ENCODE data around the gene GALNT9. TPM values are rescaled to one million over a fixed set of nuclear protein-coding genes. Genes with fewer than 3 reads are reported as not detected.
"Not testable (repeated sequence)": the region's sequence is repeated elsewhere in the genome, so short reads cannot be mapped to it uniquely, and the experiment has no call there.

Gene GALNT9
- total and polyA plus RNA-seq, 3 experiments from 2014 or later = 0.18 TPM; not detected in 2

GRCh38 chr12:132360906-132361777, 31.8 kb upstream of the GALNT9 start:
- Mint-ChIP-seq H3K4me3 (no peak overlapping the region), H3K36me3 (no peaks in the 10 kb centered on the region), H3K9me3 (no peaks in the 10 kb centered on the region), H3K27me3 (no peaks in the 10 kb centered on the region), H3K27ac (no peak overlapping the region), H3K4me1 (no peaks in the 10 kb centered on the region)
- peak in 1 of 5 donors; percentile 44 for DNase-seq
- no peaks in the 10 kb centered on the region for H3K27me3 ChIP-seq (ENCODE audit: insufficient read depth, low read length, poor library complexity, severe bottlenecking)
- H3K4me1 ChIP-seq (ENCODE audit: insufficient read depth, low read length) = no peaks in the 10 kb centered on the region
- no peaks in the 10 kb centered on the region for H3K9me3 ChIP-seq (ENCODE audit: low read length)
- no peak overlapping the region for H3K4me3 ChIP-seq (ENCODE audit: low read length)
- H3K36me3 ChIP-seq (ENCODE audit: insufficient read depth, low read length) = no peaks in the 10 kb centered on the region
- CTCF ChIA-PET = no interaction called here
- no peak overlapping the region for H3K27ac ChIP-seq (ENCODE audit: low read depth, low read length)
- POLR2A ChIA-PET = no interaction called here

- Histone ChIP-seq H3K4me1 (ENCODE audit: insufficient read depth, low read length) (no peaks in the 10 kb centered on the region), H3K9me3 (ENCODE audit: low read length) (no peaks in the 10 kb centered on the region), H3K27me3 (ENCODE audit: insufficient read depth, low read length, poor library complexity, severe bottlenecking) (no peaks in the 10 kb centered on the region), H3K27ac (ENCODE audit: low read depth, low read length) (no peak overlapping the region), H3K36me3 (ENCODE audit: insufficient read depth, low read length) (no peaks in the 10 kb centered on the region), H3K4me3 (ENCODE audit: low read length) (no peak overlapping the region)
- ChIA-PET CTCF (no interaction called here), POLR2A (no interaction called here)
- H3K36me3 Mint-ChIP-seq = no peaks in the 10 kb centered on the region
- DNase-seq = peak in 1 of 5 donors; percentile 26
- H3K4me1 Mint-ChIP-seq = no peaks in the 10 kb centered on the region
- no peaks in the 10 kb centered on the region for H3K27me3 Mint-ChIP-seq
- H3K9me3 Mint-ChIP-seq = no peaks in the 10 kb centered on the region
- H3K27ac Mint-ChIP-seq = no peak overlapping the region
- no peak overlapping the region for H3K4me3 Mint-ChIP-seq
Measured at GRCh38 chr12:132360410-132360809, 31.0 kb upstream of the GALNT9 start.

- ChIA-PET POLR2A (no interaction called here), CTCF (no interaction called here)
- Mint-ChIP-seq H3K9me3 (no peaks in the 10 kb centered on the region), H3K4me3 (no peak overlapping the region), H3K36me3 (no peaks in the 10 kb centered on the region), H3K4me1 (no peaks in the 10 kb centered on the region), H3K27ac (no peak overlapping the region), H3K27me3 (no peaks in the 10 kb centered on the region)
- no peaks in the 10 kb centered on the region for H3K9me3 ChIP-seq (ENCODE audit: low read length)
- no peaks in the 10 kb centered on the region for H3K4me1 ChIP-seq (ENCODE audit: insufficient read depth, low read length)
- no peak overlapping the region for H3K4me3 ChIP-seq (ENCODE audit: low read length)
- no peaks in the 10 kb centered on the region for H3K36me3 ChIP-seq (ENCODE audit: insufficient read depth, low read length)
- DNase-seq = peak in 1 of 5 donors; percentile 19
- no peak overlapping the region for H3K27ac ChIP-seq (ENCODE audit: low read depth, low read length)
- H3K27me3 ChIP-seq (ENCODE audit: insufficient read depth, low read length, poor library complexity, severe bottlenecking) = no peaks in the 10 kb centered on the region
Measured at GRCh38 chr12:132359971-132360370, 30.6 kb upstream of the GALNT9 start.

GRCh38 chr12:132359551-132359950, 30.2 kb upstream of the GALNT9 start:
- H3K27ac ChIP-seq (ENCODE audit: low read depth, low read length) = no peak overlapping the region
- Mint-ChIP-seq H3K27me3 (no peaks in the 10 kb centered on the region), H3K9me3 (no peaks in the 10 kb centered on the region), H3K27ac (no peak overlapping the region), H3K4me3 (no peak overlapping the region), H3K4me1 (no peaks in the 10 kb centered on the region), H3K36me3 (no peaks in the 10 kb centered on the region)
- DNase-seq = peak in 1 of 5 donors; percentile 26
- H3K4me3 ChIP-seq (ENCODE audit: low read length) = no peak overlapping the region
- no peaks in the 10 kb centered on the region for H3K4me1 ChIP-seq (ENCODE audit: insufficient read depth, low read length)
- H3K36me3 ChIP-seq (ENCODE audit: insufficient read depth, low read length) = no peaks in the 10 kb centered on the region
- POLR2A ChIA-PET = no interaction called here
- H3K9me3 ChIP-seq (ENCODE audit: low read length) = no peaks in the 10 kb centered on the region
- no peaks in the 10 kb centered on the region for H3K27me3 ChIP-seq (ENCODE audit: insufficient read depth, low read length, poor library complexity, severe bottlenecking)
- CTCF ChIA-PET = no interaction called here

- H3K36me3 Mint-ChIP-seq; H3K36me3 ChIP-seq (ENCODE audit: insufficient read depth, low read length); H3K27ac ChIP-seq (ENCODE audit: low read depth, low read length); H3K9me3 Mint-ChIP-seq; H3K27me3 Mint-ChIP-seq; H3K9me3 ChIP-seq (ENCODE audit: low read length); POLR2A ChIA-PET; H3K27me3 ChIP-seq (ENCODE audit: insufficient read depth, low read length, poor library complexity, severe bottlenecking); H3K4me1 ChIP-seq (ENCODE audit: insufficient read depth, low read length); H3K27ac Mint-ChIP-seq; CTCF ChIA-PET; H3K4me3 ChIP-seq (ENCODE audit: low read length); H3K4me1 Mint-ChIP-seq; H3K4me3 Mint-ChIP-seq: not testable (repeated sequence)
- DNase-seq = peak in 1 of 5 donors; percentile 39
Measured at GRCh38 chr12:132358241-132359225, 29.1 kb upstream of the GALNT9 start.

- POLR2A ChIA-PET = no interaction called here
Measured at GRCh38 chr12:132357623-132358186, 28.3 kb upstream of the GALNT9 start.

GRCh38 chr12:132356691-132357622, 27.6 kb upstream of the GALNT9 start:
- peak overlapping the region in 1 of 8 donors; percentile 43 for H3K27ac Mint-ChIP-seq
- no peaks in the 10 kb centered on the region for H3K36me3 Mint-ChIP-seq
- Histone ChIP-seq H3K27me3 (ENCODE audit: insufficient read depth, low read length, poor library complexity, severe bottlenecking) (no peaks in the 10 kb centered on the region), H3K4me3 (ENCODE audit: low read length) (no peak overlapping the region), H3K27ac (ENCODE audit: low read depth, low read length) (no peak overlapping the region), H3K9me3 (ENCODE audit: low read length) (no peaks in the 10 kb centered on the region), H3K36me3 (ENCODE audit: insufficient read depth, low read length) (no peaks in the 10 kb centered on the region), H3K4me1 (ENCODE audit: insufficient read depth, low read length) (no peaks in the 10 kb centered on the region)
- no peaks in the 10 kb centered on the region for H3K4me1 Mint-ChIP-seq
- ChIA-PET CTCF (no interaction called here), POLR2A (no interaction called here)
- no peaks in the 10 kb centered on the region for H3K9me3 Mint-ChIP-seq
- peaks cover 0 to 12% of the 10 kb centered on the region in 2 donors for H3K27me3 Mint-ChIP-seq
- H3K4me3 Mint-ChIP-seq = no peak overlapping the region
- peak in 1 of 5 donors; percentile 21 for DNase-seq

More at GRCh38 chr12:132357623-132358186, 28.3 kb upstream of the GALNT9 start:
- peak in 1 of 5 donors; percentile 31 for DNase-seq
- Histone ChIP-seq H3K4me3 (ENCODE audit: low read length) (no peak overlapping the region), H3K27me3 (ENCODE audit: insufficient read depth, low read length, poor library complexity, severe bottlenecking) (no peaks in the 10 kb centered on the region), H3K27ac (ENCODE audit: low read depth, low read length) (no peak overlapping the region), H3K36me3 (ENCODE audit: insufficient read depth, low read length) (no peaks in the 10 kb centered on the region), H3K4me1 (ENCODE audit: insufficient read depth, low read length) (no peaks in the 10 kb centered on the region), H3K9me3 (ENCODE audit: low read length) (no peaks in the 10 kb centered on the region)
- CTCF ChIA-PET = no interaction called here
- H3K27ac Mint-ChIP-seq = no peak overlapping the region
- peaks cover 0 to 6% of the 10 kb centered on the region in 2 donors for H3K27me3 Mint-ChIP-seq
- H3K4me3 Mint-ChIP-seq = no peak overlapping the region
- H3K4me1 Mint-ChIP-seq = no peaks in the 10 kb centered on the region
- no peaks in the 10 kb centered on the region for H3K36me3 Mint-ChIP-seq
- H3K9me3 Mint-ChIP-seq = no peaks in the 10 kb centered on the region
